GM18508 (cell line): Measurements from ENCODE around the gene ATRNL1.
"Not testable (repeated sequence)": the region's sequence is repeated elsewhere in the genome, so short reads cannot be mapped to it uniquely, and the experiment has no call there.

ENCODE experiments used
- ATAC-seq: cut with Tn5 transposase; IDR thresholded peaks from one replicate; pipeline ENCODE4 v1.9.1; 2021; ENCODE audit warnings: moderate number of reproducible peaks; ENCODE audit not compliant: insufficient read depth, unreplicated experiment

ATRNL1 gene

GRCh38 chr10:115390607-115391006, 297.4 kb downstream of the ATRNL1 start:
- ATAC-seq, result no peak

GRCh38 chr10:115398026-115398425, 304.9 kb downstream of the ATRNL1 start:
- ATAC-seq, result no peak

DNA sequence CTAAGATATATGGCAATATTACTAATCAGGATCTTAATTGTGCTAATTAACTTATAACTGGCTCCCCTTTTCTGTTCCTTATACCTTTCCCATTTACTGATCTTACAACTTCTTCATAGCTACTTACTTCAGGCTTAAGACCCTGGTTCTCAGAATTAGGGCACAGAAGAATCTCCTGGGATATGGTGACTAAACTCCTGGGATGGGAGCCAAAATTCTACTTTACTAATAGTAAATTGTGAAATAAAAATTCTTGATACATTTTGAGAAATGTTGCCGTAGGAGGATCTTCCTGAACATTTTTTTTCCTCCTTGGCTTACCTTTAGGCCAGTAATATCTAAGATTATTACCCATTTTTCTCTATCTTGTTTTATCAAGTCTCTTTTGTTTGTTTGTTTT, 309.5 kb downstream of the ATRNL1 start:
- no peak for ATAC-seq

- ATAC-seq, result not testable (repeated sequence)
These were observed 312.7 kb downstream of the ATRNL1 start for GRCh38 chr10:115405838-115406237.

DNA sequence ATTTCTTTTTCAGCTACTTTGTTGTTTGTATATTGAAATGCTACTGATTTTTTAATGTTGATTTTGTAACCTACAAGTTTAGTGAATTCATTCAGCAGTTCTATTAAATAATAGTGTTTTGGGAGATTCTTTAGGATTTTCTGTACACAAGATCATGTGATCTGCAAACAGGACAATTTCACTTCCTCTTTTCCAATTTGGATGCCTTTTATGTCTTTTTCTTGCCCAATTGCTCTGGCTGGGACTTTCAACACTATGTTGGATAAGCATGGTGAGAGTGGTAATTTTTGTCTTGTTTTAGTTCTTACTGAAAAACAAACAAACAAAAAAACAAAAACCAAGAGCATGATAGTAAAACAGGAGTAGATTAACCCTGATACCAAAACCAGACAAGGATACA, 316.2 kb downstream of the ATRNL1 start:
- no peak for ATAC-seq

- peak; percentile 56 for ATAC-seq
These were observed 324.6 kb downstream of the ATRNL1 start for GRCh38 chr10:115417585-115418265.

- no peak for ATAC-seq
These were observed 329.5 kb downstream of the ATRNL1 start for GRCh38 chr10:115422624-115423023.

DNA sequence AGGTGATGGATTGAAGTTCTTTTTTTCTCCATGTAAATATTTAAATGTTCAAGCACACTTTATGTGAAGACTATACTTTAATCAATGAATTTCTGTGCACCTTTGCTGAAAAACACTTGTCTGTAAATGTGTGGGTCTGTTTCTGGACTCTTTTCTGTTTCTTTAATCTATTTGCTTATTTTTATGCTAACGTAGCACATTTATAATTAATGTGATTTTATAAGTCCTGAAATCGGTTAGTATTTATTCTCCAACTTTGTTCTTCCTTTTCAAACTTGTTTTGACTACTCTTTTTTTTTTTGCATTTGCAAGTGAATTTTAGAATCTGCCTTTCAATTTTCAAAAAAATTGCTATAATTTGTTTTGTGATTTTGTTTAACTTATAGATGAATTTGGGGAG, 334.4 kb downstream of the ATRNL1 start:
- ATAC-seq, result no peak

- ATAC-seq, result no peak
These were observed 339.1 kb downstream of the ATRNL1 start for GRCh38 chr10:115432188-115432819.

DNA sequence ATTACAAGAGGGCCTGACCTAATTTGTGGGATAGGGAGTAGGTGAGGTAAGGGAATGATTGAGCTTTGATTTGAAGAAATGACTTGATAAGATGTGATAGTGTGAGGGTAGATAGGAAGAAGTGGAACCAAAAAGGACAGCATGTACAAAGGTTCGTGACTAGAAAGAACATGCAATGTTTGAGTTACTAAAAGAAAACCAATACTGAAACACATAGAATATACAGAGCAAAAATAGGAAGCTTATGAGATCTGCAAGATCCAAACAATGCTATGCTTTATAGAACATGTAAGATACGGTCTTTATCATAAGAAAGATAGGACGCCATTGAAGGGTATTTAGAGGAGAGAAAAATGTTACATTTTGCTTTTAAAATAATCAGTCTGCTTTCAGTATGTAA, 343.8 kb downstream of the ATRNL1 start:
- no peak for ATAC-seq

- ATAC-seq, result no peak
These were observed 348.9 kb downstream of the ATRNL1 start for GRCh38 chr10:115441907-115442545.

- no peak for ATAC-seq
These were observed 363.6 kb downstream of the ATRNL1 start for GRCh38 chr10:115456812-115457211.

GRCh38 chr10:115483294-115483693, 390.1 kb downstream of the ATRNL1 start:
- no peak for ATAC-seq

GRCh38 chr10:115491526-115492140, 398.5 kb downstream of the ATRNL1 start:
- no peak for ATAC-seq

DNA sequence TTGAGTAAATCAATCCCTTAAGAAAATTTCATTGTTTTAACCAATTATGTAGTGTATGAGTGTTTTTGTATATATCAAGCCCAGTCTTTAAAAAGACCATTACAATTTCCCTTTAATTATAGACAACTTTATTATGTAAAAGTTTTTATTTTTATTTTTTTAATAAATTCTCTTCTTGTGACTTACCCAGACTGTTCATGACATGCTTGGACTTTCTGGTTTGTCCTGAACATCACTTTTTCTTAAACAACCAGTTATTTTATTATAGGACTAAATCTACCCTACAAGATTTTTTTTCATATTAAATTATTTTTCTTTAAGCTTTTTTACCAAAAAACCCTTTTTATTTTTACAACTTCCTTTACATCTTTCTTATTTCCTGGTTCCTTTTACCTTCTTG, 410.4 kb downstream of the ATRNL1 start:
- ATAC-seq, result no peak

GRCh38 chr10:115514895-115515294, 421.7 kb downstream of the ATRNL1 start:
- ATAC-seq, result no peak

GRCh38 chr10:115525141-115525540, 432.0 kb downstream of the ATRNL1 start:
- ATAC-seq, result no peak

- not testable (repeated sequence) for ATAC-seq
These were observed 434.5 kb downstream of the ATRNL1 start for GRCh38 chr10:115527682-115528081.

GRCh38 chr10:115536401-115536800, 443.2 kb downstream of the ATRNL1 start:
- ATAC-seq, result not testable (repeated sequence)

- no peak for ATAC-seq
These were observed 446.1 kb downstream of the ATRNL1 start for GRCh38 chr10:115539142-115539762.
